Activated CD8-positive, alpha-beta T cell treated with anti-CD3 and anti-CD28 coated beads, Interleukin-2, amount 10 ng/mL, durations not matched to agents 7 days and 5 days (primary cell): ENCODE data around the gene ZNF319. TPM values are rescaled to one million over a fixed set of nuclear protein-coding genes. Genes with fewer than 3 reads are reported as not detected.

Source experiments
- ATAC-seq: fragments of 150-1000 bp; cut with Tn5 transposase; one replicate; pipeline ENCODE4 v1.10.0; 2021; ENCODE audit warnings: moderate library complexity
- CTCF ChIA-PET: fragments of 350-600 bp; sonication (Branson Sonifier 250); formaldehyde crosslinking; loops from one replicate; lab custom pipeline; 2021; ENCODE audit warnings: antibody characterized with exemption; lab: Charles Lee
- POLR2A ChIA-PET: fragments of 350-600 bp; sonication (Branson Sonifier 250); formaldehyde crosslinking; loops from one replicate; lab custom pipeline; 2021; ENCODE audit warnings: antibody characterized with exemption; lab: Charles Lee
- DNase-seq: peaks from one replicate; pipeline ENCODE4 v3.0.0-alpha.2; 2020
- H3K27ac Mint-ChIP-seq: one replicate; pipeline ENCODE4 v1.8.0; 2021; ENCODE audit warnings: mild to moderate bottlenecking, mixed read lengths
- H3K27me3 Mint-ChIP-seq: one replicate; pipeline ENCODE4 v1.8.0; 2021; ENCODE audit warnings: low read depth, mixed read lengths
- H3K36me3 Mint-ChIP-seq: one replicate; pipeline ENCODE4 v1.8.0; 2021; ENCODE audit warnings: low read depth, mixed read lengths
- H3K4me1 Mint-ChIP-seq: one replicate; pipeline ENCODE4 v1.8.0; 2021; ENCODE audit warnings: low read depth, mixed read lengths
- H3K4me3 Mint-ChIP-seq: one replicate; pipeline ENCODE4 v1.8.0; 2021; ENCODE audit warnings: mild to moderate bottlenecking, mixed read lengths
- H3K9me3 Mint-ChIP-seq: one replicate; pipeline ENCODE4 v1.8.0; 2022; ENCODE audit warnings: mixed read lengths; ENCODE audit not compliant: insufficient read depth
- total RNA-seq, 2 experiments: library from RNA; stranded (reverse); gene quantifications; one replicate each; pipeline ENCODE4 v1.2.3, GENCODE V29; 2021

ZNF319 gene
- total RNA-seq, 2 experiments from 2014 or later: 16.6 to 17.0 TPM

DNA sequence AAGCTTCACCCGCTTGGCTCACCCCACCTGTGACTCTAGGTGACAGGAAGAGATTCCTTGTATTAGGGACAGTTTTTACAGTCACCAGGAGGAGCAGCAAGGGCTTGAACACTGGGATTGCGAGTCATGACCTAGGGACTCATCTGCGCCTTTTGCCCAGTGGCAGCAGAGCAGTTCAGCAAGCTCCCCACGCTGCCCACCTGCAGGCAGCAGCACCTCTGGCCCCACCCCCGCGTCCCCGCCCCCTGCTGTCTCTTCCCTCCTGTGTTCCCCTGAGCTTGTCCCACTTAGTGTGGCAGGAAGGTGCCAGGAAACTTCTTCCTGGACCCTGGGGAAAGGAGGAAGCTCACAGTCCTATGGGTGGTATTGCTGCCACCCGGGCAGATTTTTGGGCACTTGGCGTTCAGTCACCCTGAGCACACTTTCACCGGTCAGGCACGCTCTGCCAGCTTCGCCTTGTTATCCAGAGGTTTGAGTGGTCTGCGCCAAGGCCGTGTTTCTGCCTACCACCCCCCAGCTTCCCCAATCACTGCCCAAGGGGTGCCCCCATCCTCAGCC, 33.7 kb upstream of the ZNF319 start:
- Mint-ChIP-seq H3K4me1 (no peaks in the 10 kb centered on the region), H3K36me3 (no peaks in the 10 kb centered on the region), H3K27me3 (no peaks in the 10 kb centered on the region), H3K9me3 (no peaks in the 10 kb centered on the region), H3K4me3 (no peak overlapping the region), H3K27ac (no peak overlapping the region)
- ATAC-seq (no peak), DNase-seq (no peak)
- CTCF ChIA-PET: interaction anchor here (1.3 kb wide), 1 partner anchor 92 kb away, joined by 3 read pairs; no protein-coding TSS in a partner anchor
- POLR2A ChIA-PET: no interaction called here

DNA sequence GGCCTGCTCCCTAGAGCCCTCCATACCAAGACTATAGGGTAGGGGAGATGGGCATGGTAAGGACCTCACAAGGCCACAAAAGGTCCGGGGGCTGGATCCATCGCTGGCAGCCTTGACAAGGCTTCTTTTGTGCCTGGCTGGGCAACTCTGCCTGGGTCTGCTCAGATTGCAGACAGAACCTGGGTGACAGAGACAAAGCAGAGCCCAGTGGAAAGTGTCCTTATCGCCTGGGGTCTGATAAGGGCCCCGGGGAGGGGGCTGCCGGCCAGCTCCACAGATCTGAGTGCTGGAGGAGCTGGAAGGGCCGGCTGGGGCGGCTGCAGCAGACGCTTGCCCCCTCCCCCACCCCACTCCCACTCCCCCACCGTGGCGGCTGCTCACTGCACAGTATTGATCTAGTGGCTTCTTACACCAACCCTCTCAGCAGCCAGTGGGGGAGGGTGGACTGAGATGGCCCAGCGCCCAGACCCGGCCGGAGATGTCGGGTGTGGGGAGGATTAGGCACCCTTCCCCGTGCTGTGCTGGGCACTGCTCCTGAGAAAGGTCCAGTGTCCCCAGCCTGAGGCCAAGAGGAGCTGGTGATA, 32.3 kb upstream of the ZNF319 start:
- ATAC-seq: no peak
- no peaks in the 10 kb centered on the region for H3K4me1 Mint-ChIP-seq
- no peaks in the 10 kb centered on the region for H3K9me3 Mint-ChIP-seq
- H3K36me3 Mint-ChIP-seq: no peaks in the 10 kb centered on the region
- DNase-seq: no peak
- no peak overlapping the region for H3K27ac Mint-ChIP-seq
- H3K27me3 Mint-ChIP-seq: peaks cover 5% of the 10 kb centered on the region
- ChIA-PET POLR2A (no interaction called here), CTCF (interaction anchor here (1.1 kb wide), 2 partner anchors 9 to 94 kb away, joined by 3 to 4 read pairs; no protein-coding TSS in a partner anchor)
- no peak overlapping the region for H3K4me3 Mint-ChIP-seq

DNA sequence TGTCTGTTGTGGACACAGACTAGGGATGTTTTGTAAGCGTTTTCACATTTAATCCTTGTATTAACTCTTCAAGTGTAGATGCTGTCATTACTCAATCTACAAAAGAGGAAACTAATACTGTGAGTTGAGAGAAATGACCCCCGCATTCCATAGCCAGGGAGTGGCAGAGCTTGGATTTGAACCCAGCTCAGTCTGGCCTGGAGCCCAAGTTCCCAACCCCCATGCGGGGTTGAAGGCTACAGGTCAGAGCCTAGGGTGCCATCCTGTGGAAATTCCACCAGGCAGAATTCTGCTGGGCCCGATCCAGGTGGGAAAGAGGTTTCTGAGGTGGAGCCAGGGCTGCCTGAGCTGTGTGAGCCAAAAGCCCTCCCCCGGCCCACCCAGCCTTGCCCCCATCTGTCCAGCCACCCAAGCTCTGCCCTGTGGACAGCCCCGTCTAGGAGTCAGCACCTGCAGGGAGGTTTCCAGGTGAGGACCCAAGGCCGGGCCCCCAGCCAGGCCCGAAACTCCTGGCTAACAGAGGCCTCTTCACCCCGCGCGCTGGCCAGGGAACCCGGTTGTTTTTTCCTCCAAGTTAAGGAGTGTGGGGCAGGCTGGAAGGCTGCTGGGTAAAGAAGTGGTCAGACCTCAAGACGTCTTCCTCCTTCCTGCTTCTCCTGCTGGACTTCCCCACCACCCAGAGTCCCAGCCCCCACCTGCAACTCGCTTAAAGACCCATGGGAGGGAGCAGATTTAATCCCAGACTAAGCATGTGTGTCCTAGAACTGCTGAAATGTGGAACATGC, 30.7 kb upstream of the ZNF319 start:
- ATAC-seq: no peak
- Mint-ChIP-seq H3K27ac (no peak overlapping the region), H3K27me3 (peaks cover 8% of the 10 kb centered on the region), H3K4me1 (peaks cover 2% of the 10 kb centered on the region), H3K36me3 (no peaks in the 10 kb centered on the region), H3K9me3 (no peaks in the 10 kb centered on the region), H3K4me3 (no peak overlapping the region)
- CTCF ChIA-PET: no interaction called here
- no peak for DNase-seq
- POLR2A ChIA-PET: no interaction called here

DNA sequence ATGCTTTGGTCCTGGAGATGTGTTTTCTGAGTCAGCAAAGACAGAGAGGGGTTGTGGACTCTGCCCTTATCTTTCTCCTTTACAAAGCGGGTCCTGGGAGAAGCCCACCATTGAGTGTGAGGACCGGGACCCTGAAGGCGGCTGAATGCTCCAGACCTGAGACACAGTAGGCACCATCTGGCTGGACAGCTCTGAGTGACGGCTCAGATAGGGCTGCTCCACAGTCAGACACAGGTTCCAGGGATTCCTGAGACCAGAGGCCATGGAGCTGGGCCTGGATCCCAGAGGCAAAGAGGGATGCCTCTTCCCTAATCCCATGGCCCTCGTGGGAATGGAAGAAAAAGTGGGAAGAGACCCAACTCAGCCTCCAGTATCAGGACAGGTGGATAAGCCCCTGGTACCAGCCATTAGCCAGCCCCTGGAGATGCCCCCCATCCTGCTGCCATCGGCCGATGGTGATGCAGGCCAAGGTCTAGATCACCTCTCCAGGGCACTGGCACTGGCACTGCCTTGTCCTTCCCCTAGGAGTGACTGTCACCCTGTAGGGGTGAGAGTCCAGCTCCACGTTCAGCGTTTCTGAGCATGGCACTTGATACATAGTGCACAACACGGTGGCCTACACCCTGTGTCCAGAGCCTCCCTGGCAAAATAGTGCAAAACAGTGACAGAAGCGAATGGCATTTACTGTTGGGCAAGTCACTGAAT, 29.8 kb upstream of the ZNF319 start:
- ATAC-seq: no peak
- ChIA-PET CTCF (no interaction called here), POLR2A (no interaction called here)
- Mint-ChIP-seq H3K27ac (no peak overlapping the region), H3K4me3 (no peak overlapping the region), H3K9me3 (no peaks in the 10 kb centered on the region), H3K27me3 (peaks cover 8% of the 10 kb centered on the region), H3K36me3 (no peaks in the 10 kb centered on the region), H3K4me1 (peaks cover 2% of the 10 kb centered on the region)
- no peak for DNase-seq

DNA sequence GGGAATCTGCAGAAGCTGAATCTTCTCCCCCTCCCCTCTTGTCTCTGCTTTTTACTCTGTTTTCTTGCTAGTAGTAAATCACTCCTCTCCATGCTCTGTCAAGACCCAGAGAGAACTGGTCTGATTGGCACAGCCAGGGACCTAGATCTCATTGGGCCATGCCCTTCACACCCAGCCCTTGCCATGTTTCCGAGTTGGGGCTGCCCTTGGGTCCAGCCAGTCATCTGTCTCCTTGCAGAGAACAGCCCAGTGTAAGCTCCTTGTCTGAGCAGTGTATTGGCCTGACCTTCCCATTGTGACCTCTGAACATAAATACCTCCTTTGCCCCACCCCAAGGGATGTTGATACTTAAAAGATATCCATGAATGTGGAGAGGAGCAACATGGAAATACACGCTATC, 28.9 kb upstream of the ZNF319 start:
- Mint-ChIP-seq H3K4me3 (no peak overlapping the region), H3K27me3 (peaks cover 14% of the 10 kb centered on the region), H3K27ac (no peak overlapping the region), H3K4me1 (peaks cover 8% of the 10 kb centered on the region), H3K9me3 (no peaks in the 10 kb centered on the region), H3K36me3 (no peaks in the 10 kb centered on the region)
- CTCF ChIA-PET: interaction anchor here (1.5 kb wide), 1 partner anchor 100 kb away, joined by 4 read pairs; the partner anchor contains the start of gene CFAP20
- POLR2A ChIA-PET: interaction anchor here (0.5 kb wide), 1 partner anchor 445 kb away, joined by 3 read pairs; no protein-coding TSS in a partner anchor
- no peak for ATAC-seq
- no peak for DNase-seq

DNA sequence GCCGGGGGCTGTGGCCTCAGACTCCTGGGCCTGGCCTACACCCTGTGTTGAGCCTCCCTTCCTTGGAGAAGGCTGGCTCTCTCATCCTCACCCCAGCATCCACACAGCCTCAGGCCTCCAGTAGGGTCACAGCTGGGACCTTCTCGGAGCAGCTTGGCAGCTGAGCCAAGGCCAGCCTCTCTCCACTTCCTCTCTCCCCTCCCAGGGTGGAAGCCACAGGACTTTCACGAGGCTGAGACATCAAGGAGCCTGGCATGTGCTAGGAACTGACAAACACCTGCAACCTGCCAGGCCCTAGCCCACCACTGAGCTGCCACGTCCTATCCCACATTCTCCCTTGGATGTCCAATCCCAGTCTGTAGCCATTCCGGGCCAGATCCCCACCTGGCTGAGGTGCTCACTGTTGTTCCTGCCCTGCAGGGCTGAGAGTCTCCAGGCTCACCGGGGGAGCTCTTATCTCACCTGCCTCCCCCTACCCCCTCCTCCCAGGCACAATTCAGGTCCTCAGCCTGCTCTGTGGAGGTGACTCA, 28.1 kb upstream of the ZNF319 start:
- ChIA-PET POLR2A (no interaction called here), CTCF (interaction anchor here (1.1 to 1.5 kb wide), 2 partner anchors 101 to 727 kb away, joined by 3 to 4 read pairs; partner anchors contain the start of gene CFAP20)
- DNase-seq (no peak), ATAC-seq (no peak)
- H3K36me3 Mint-ChIP-seq: no peaks in the 10 kb centered on the region
- H3K27ac Mint-ChIP-seq: no peak overlapping the region
- peaks cover 14% of the 10 kb centered on the region for H3K27me3 Mint-ChIP-seq
- H3K4me3 Mint-ChIP-seq: no peak overlapping the region
- no peaks in the 10 kb centered on the region for H3K9me3 Mint-ChIP-seq
- H3K4me1 Mint-ChIP-seq: peaks cover 9% of the 10 kb centered on the region

DNA sequence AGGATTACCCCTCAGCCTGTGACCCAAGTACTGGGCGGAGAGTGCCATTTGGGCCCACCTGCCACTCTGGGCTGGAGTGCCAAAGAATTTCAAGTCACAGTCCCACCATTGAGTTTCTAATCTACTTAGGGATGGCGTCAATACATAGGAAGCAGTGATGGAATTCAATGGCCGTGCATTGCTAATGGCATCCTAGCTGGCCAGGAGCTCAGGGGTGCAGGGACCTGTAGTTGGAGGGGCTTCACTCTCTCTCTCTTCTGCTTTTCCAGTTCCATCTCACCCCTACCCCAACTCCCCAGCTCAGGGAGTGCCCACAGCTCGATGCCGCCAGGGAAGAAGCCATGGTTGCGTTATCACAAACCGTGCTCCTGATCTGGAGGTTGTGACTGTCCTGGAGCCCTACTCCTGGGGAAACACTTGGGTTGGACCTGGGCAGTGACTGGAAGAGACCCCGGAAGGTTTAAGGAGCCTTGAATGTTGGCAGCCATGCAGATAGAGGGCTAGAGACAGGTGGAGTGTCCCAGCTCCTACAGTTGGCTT, 27.5 kb upstream of the ZNF319 start:
- Mint-ChIP-seq H3K27me3 (peaks cover 14% of the 10 kb centered on the region), H3K36me3 (no peaks in the 10 kb centered on the region), H3K4me1 (peaks cover 9% of the 10 kb centered on the region), H3K27ac (no peak overlapping the region), H3K9me3 (no peaks in the 10 kb centered on the region), H3K4me3 (no peak overlapping the region)
- ChIA-PET POLR2A (no interaction called here), CTCF (interaction anchor here (1.1 to 1.6 kb wide), 3 partner anchors 26 to 728 kb away, joined by 3 to 4 read pairs (median 3); partner anchors contain the start of gene CFAP20)
- ATAC-seq (no peak), DNase-seq (no peak)

DNA sequence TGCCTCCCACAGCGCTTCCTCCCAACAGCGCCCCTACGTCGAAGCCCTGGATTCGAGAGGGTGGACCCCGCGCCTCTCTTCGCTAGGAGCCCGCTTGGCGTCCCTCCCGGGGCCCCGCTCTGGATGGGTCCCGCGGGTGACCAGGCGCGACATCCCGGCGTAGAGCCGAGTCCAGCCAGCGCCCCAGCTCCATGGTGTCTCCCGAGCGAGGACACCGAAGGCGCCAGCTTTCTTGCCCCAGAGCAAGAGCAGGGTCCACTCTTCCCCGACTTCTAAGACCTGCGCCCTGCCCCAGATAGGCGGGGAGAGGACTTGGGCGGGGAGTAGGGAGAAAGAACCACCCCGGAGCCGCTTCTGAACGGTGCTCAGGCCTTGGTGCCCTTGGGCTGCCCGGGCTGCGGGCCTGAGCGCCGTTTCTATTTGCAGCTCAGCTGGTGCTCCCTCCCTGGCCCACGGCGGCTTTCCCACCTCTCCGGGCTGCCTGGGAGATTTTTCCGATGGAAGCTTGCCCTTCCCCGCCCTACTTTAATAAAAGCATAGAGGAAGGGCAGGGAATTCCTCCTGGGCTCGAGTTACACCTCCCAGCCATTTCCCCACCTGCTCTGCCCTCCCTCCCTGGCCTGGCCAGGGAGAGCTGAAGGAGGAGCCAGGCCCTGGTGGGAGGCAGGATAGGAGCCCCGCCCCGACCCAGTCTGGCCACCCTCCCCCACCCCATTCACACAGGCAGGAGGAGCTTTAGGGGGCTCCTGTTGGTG, 26.9 kb upstream of the ZNF319 start:
- Mint-ChIP-seq H3K9me3 (no peaks in the 10 kb centered on the region), H3K4me1 (peaks cover 9% of the 10 kb centered on the region), H3K27ac (no peak overlapping the region), H3K27me3 (peaks cover 14% of the 10 kb centered on the region), H3K4me3 (peak overlapping the region; percentile 31), H3K36me3 (no peaks in the 10 kb centered on the region)
- CTCF ChIA-PET: interaction anchor here (1.1 to 1.7 kb wide), 3 partner anchors 25 to 728 kb away, joined by 3 to 4 read pairs (median 3); no protein-coding TSS in a partner anchor
- ATAC-seq (no peak), DNase-seq (no peak)
- POLR2A ChIA-PET: no interaction called here

DNA sequence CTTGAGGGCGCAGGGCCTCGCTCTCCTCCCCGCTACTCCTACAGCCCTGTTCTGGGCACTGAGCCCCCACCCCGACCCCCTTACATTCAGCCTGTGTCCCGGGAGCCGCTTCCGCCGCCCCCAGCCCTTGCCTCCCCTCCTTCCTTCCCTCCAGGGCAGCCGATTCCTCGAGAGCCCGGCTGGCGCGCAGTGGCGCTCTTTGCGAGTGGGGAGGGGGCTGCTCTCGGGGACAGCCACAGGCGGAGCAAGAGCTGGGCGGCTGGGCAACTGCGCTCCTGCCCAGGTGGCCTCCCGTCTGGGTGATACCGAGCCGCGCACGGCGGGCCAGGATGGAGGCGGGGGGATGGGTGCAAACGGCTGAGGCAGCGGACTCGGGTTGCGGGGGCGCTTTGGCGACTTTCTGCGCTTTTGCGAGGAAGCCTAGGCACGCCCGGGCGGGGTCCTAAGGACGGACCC, 26.3 kb upstream of the ZNF319 start:
- ATAC-seq (no peak), DNase-seq (no peak)
- Mint-ChIP-seq H3K27me3 (peaks cover 14% of the 10 kb centered on the region), H3K36me3 (no peaks in the 10 kb centered on the region), H3K9me3 (no peaks in the 10 kb centered on the region), H3K4me3 (peak overlapping the region; percentile 31), H3K4me1 (peaks cover 9% of the 10 kb centered on the region), H3K27ac (no peak overlapping the region)
- ChIA-PET CTCF (interaction anchor here (1.6 to 1.7 kb wide), 2 partner anchors 24 to 96 kb away, joined by 3 to 4 read pairs; no protein-coding TSS in a partner anchor), POLR2A (no interaction called here)

DNA sequence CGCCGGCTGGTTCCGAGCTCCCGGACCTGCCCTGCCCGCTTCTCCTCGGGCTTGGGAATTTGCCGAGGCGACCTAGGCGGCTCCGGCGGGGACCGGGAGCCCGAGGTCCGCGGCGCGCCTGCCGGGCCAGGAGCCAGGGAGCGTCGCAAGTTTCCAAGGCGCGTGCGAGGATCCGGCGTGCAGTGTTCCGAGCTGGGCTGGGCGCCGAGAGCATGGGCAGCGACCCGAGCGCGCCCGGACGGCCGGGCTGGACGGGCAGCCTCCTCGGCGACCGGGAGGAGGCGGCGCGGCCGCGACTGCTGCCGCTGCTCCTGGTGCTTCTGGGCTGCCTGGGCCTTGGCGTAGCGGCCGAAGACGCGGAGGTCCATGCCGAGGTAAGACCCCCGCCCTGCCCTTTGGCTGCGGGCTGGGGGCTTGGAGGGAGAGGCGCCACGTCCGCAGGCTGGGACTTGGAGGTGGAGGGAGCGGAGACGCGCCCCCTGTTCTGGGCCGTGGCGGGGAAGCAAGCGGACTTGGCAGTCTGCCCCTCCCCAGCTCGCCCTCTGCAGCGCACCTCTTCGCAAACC, 25.8 kb upstream of the ZNF319 start:
- H3K4me1 Mint-ChIP-seq: peaks cover 9% of the 10 kb centered on the region

More for the DNA sequence above, 25.8 kb upstream of the ZNF319 start:
- H3K36me3 Mint-ChIP-seq: no peaks in the 10 kb centered on the region
- CTCF ChIA-PET: interaction anchor here (1.7 kb wide), 1 partner anchor 96 kb away, joined by 4 read pairs; no protein-coding TSS in a partner anchor
- peak; percentile 18 for ATAC-seq
- peaks cover 14% of the 10 kb centered on the region for H3K27me3 Mint-ChIP-seq
- peak overlapping the region; percentile 31 for H3K4me3 Mint-ChIP-seq
- no peak for DNase-seq
- H3K9me3 Mint-ChIP-seq: no peaks in the 10 kb centered on the region
- POLR2A ChIA-PET: no interaction called here
- H3K27ac Mint-ChIP-seq: no peak overlapping the region
